ENCODE results near the gene PRPF6.

- no peak for TF ChIP-seq CTCF (IDR thresholded peaks at IDR 0.05)
- no peak for TF ChIP-seq ZFX (IDR thresholded peaks at IDR 0.05; ENCODE audit: borderline replicate concordance)
These were observed 63.7 kb downstream of the PRPF6 start for GRCh38 chr20:64044484-64045247.

Measured in 22Rv1 (cell line).